HG02588 (cell line): ENCODE measurements around the gene ANKRD11.
"Not testable (repeated sequence)": the region's sequence is repeated elsewhere in the genome, so short reads cannot be mapped to it uniquely, and the experiment has no call there.

Source experiments
- ATAC-seq: cut with Tn5 transposase; IDR thresholded peaks from one replicate; pipeline ENCODE4 v1.9.1; 2021; ENCODE audit warnings: mild to moderate bottlenecking, moderate library complexity; ENCODE audit not compliant: unreplicated experiment

The ANKRD11 gene

GRCh38 chr16:89304941-89305705 is 185.2 kb downstream of the ANKRD11 start:
- ATAC-seq: no peak

GRCh38 chr16:89304181-89304851 is 186.0 kb downstream of the ANKRD11 start:
- no peak for ATAC-seq

- ATAC-seq: no peak
Measured at GRCh38 chr16:89303617-89304016, 186.7 kb downstream of the ANKRD11 start.

GRCh38 chr16:89300976-89301360 is 189.4 kb downstream of the ANKRD11 start:
- no peak for ATAC-seq

GRCh38 chr16:89300311-89300975 is 189.9 kb downstream of the ANKRD11 start:
- no peak for ATAC-seq

- not testable (repeated sequence) for ATAC-seq
Measured at GRCh38 chr16:89299357-89300111, 190.8 kb downstream of the ANKRD11 start.

- no peak for ATAC-seq
Measured at GRCh38 chr16:89298623-89299225, 191.6 kb downstream of the ANKRD11 start.

- ATAC-seq: no peak
Measured at GRCh38 chr16:89297910-89298545, 192.3 kb downstream of the ANKRD11 start.

- ATAC-seq: no peak
Measured at GRCh38 chr16:89297156-89297874, 193.0 kb downstream of the ANKRD11 start.

- no peak for ATAC-seq
Measured at GRCh38 chr16:89295915-89296314, 194.4 kb downstream of the ANKRD11 start.

GRCh38 chr16:89295071-89295900 is 195.1 kb downstream of the ANKRD11 start:
- ATAC-seq: no peak

GRCh38 chr16:89294486-89294885 is 195.9 kb downstream of the ANKRD11 start:
- ATAC-seq: no peak

GRCh38 chr16:89293276-89294143 is 196.9 kb downstream of the ANKRD11 start:
- ATAC-seq: no peak

- ATAC-seq: no peak
Measured at GRCh38 chr16:89292443-89293078, 197.8 kb downstream of the ANKRD11 start.

- no peak for ATAC-seq
Measured at GRCh38 chr16:89291776-89292175, 198.6 kb downstream of the ANKRD11 start.

- ATAC-seq: no peak
Measured at GRCh38 chr16:89291363-89291762, 199.0 kb downstream of the ANKRD11 start.

- no peak for ATAC-seq
Measured at GRCh38 chr16:89290887-89291286, 199.5 kb downstream of the ANKRD11 start.
